ENCODE data around the gene PET100.

Gene PET100

GRCh38 chr19:7612282-7613274, 17.0 kb upstream of the PET100 start:
- no peak for DNase-seq

GRCh38 chr19:7614859-7615741, 14.5 kb upstream of the PET100 start:
- DNase-seq, result no peak

- no peak for DNase-seq
These were observed 12.4 kb upstream of the PET100 start for GRCh38 chr19:7617172-7617571.

GRCh38 chr19:7617735-7618134, 11.9 kb upstream of the PET100 start:
- no peak for DNase-seq

- no peak for DNase-seq
These were observed 11.2 kb upstream of the PET100 start for GRCh38 chr19:7618348-7618747.

GRCh38 chr19:7618771-7619510, 10.7 kb upstream of the PET100 start:
- no peak for DNase-seq

GRCh38 chr19:7619671-7620441, 9.7 kb upstream of the PET100 start:
- DNase-seq, result no peak

- DNase-seq, result no peak
These were observed 8.9 kb upstream of the PET100 start for GRCh38 chr19:7620442-7621412.

GRCh38 chr19:7622933-7623685, 6.5 kb upstream of the PET100 start:
- DNase-seq, result no peak

GRCh38 chr19:7623725-7624603, 5.6 kb upstream of the PET100 start:
- no peak for DNase-seq

GRCh38 chr19:7624810-7625209, 4.8 kb upstream of the PET100 start:
- no peak for DNase-seq

GRCh38 chr19:7625763-7626372, 3.7 kb upstream of the PET100 start:
- DNase-seq, result no peak

GRCh38 chr19:7627166-7627565, 2.4 kb upstream of the PET100 start:
- DNase-seq, result no peak

GRCh38 chr19:7628589-7629311, 843 bp upstream of the PET100 start:
- DNase-seq, result no peak

- no peak for DNase-seq
These were observed 2.0 kb downstream of the PET100 start for GRCh38 chr19:7631577-7631976.

GRCh38 chr19:7632340-7633203, 3.0 kb downstream of the PET100 start:
- DNase-seq, result no peak

- no peak for DNase-seq
These were observed 4.1 kb downstream of the PET100 start, which contains the start of gene PCP2 for GRCh38 chr19:7633698-7634097. Gene PCP2 (minus strand): TSS chr19:7633719. CDS start chr19:7633457, 262 bp downstream.

All from T-helper 9 cell (primary cell).